HepG2 (cell line): ENCODE data around the gene HIPK2. TPM values are rescaled to one million over a fixed set of nuclear protein-coding genes. Genes with fewer than 3 reads are reported as not detected.
A peak's percentile ranks its signal among the peaks of the same experiment; 100 is the strongest.

ENCODE experiments used
- ATF6 ChIP-seq: sonication (generic); formaldehyde crosslinking; conservative IDR thresholded peaks from 2 replicates; pipeline ENCODE4 v1.4.0; 2020; ENCODE audit warnings: missing genetic modification reagents
- BRD4 ChIP-seq: sonication (generic); formaldehyde crosslinking; IDR thresholded peaks from 2 replicates; pipeline ENCODE4 v1.4.0; 2020; ENCODE audit warnings: missing genetic modification reagents
- CCAR2 ChIP-seq: fragments of 200-400 bp; formaldehyde crosslinking; optimal IDR thresholded peaks from 2 replicates; pipeline ENCODE3; 2018; ENCODE audit warnings: low read depth, mild to moderate bottlenecking, low read length, moderate library complexity
- NFYC ChIP-seq: IDR thresholded peaks from 2 replicates; pipeline ENCODE4 v1.6.1; 2016; ENCODE audit warnings: missing genetic modification reagents, missing compliant biosample characterization
- RNF2 ChIP-seq: fragments of 450-650 bp; conservative IDR thresholded peaks from 2 replicates; pipeline ENCODE4 v1.6.1; 2016; ENCODE audit warnings: low read depth
- ZNF224 ChIP-seq: sonication (generic); formaldehyde crosslinking; IDR thresholded peaks from 2 replicates; pipeline ENCODE4 v1.5.0; 2020; ENCODE audit warnings: mild to moderate bottlenecking, missing genetic modification reagents
- ZNF234 ChIP-seq: sonication (generic); formaldehyde crosslinking; conservative IDR thresholded peaks from 2 replicates; pipeline ENCODE4 v1.5.1; 2020; ENCODE audit warnings: mild to moderate bottlenecking, missing genetic modification reagents
- ZNF253 ChIP-seq: sonication (generic); formaldehyde crosslinking; IDR thresholded peaks from 2 replicates; pipeline ENCODE4 v1.8.0; 2022; ENCODE audit warnings: mild to moderate bottlenecking, missing genetic modification reagents, borderline replicate concordance
- ZNF263 ChIP-seq: sonication (generic); formaldehyde crosslinking; IDR thresholded peaks from 2 replicates; pipeline ENCODE4 v1.4.0; 2020; ENCODE audit warnings: missing genetic modification reagents
- ZNF317 ChIP-seq: sonication (generic); formaldehyde crosslinking; IDR thresholded peaks from 2 replicates; pipeline ENCODE4 v1.5.0; 2020; ENCODE audit warnings: mild to moderate bottlenecking, missing genetic modification reagents
- ZNF572 ChIP-seq: sonication (generic); formaldehyde crosslinking; IDR thresholded peaks from 2 replicates; pipeline ENCODE4 v1.5.1; 2020; ENCODE audit warnings: mild to moderate bottlenecking, missing genetic modification reagents
- ZNF776 ChIP-seq: sonication (generic); formaldehyde crosslinking; IDR thresholded peaks from 2 replicates; pipeline ENCODE4 v1.4.0; 2020; ENCODE audit warnings: mild to moderate bottlenecking, missing genetic modification reagents
- ZNF891 ChIP-seq: sonication (generic); formaldehyde crosslinking; IDR thresholded peaks from 2 replicates; pipeline ENCODE4 v1.5.0; 2020; ENCODE audit warnings: mild to moderate bottlenecking, missing genetic modification reagents
- ZSCAN20 ChIP-seq: sonication (generic); formaldehyde crosslinking; IDR thresholded peaks from 2 replicates; pipeline ENCODE4 v1.4.0; 2020; ENCODE audit warnings: missing genetic modification reagents, mild to moderate bottlenecking, borderline replicate concordance
- polyA plus RNA-seq, 8 experiments: library from polyadenylated mRNA; depleted of rRNA in 3 of 8; stranded (reverse) in 7 of 8; unstranded in 1 of 8; fragments of >200 nt; fragmentation: Illumina TruSeq in 4 of 8; extraction: Trizol in 4 of 8; gene quantifications; 2 replicates each; pipeline versions ENCODE4 v1.2.1 to v1.2.3, GENCODE V29; 2011 to 2016; ENCODE audit warnings: low read depth in 4 of 8, missing spikeins in 1 of 8, mixed read lengths in 1 of 8; ENCODE audit not compliant: insufficient read depth in 1 of 8
- total RNA-seq, 5 experiments: library from RNA; depleted of rRNA; stranded (reverse); fragments of >200 nt; fragmentation: Illumina TruSeq; extraction: Trizol; gene quantifications; 2 replicates each; pipeline ENCODE4 v1.2.3, GENCODE V29; 2016; ENCODE audit warnings: low read depth in 1 of 5
- TF ChIP-seq, protein P1 (sequence below): sonication (generic); formaldehyde crosslinking; IDR thresholded peaks from 2 replicates; pipeline ENCODE4 v1.4.0; 2020; ENCODE audit warnings: low read depth, missing genetic modification reagents
- TF ChIP-seq, protein P2 (sequence below): IDR thresholded peaks from 2 replicates; pipeline ENCODE4 v1.6.1; 2016; ENCODE audit warnings: missing genetic modification reagents, missing compliant biosample characterization
- TF ChIP-seq, protein P3 (sequence below): sonication (generic); formaldehyde crosslinking; conservative IDR thresholded peaks from 2 replicates; pipeline ENCODE4 v1.4.0; 2020; ENCODE audit warnings: mild to moderate bottlenecking, missing genetic modification reagents, moderate library complexity
- TF ChIP-seq, protein P4 (sequence below): sonication (generic); formaldehyde crosslinking; conservative IDR thresholded peaks from 2 replicates; pipeline ENCODE4 v1.8.0; 2022; ENCODE audit warnings: low read depth, missing genetic modification reagents

HIPK2 gene
- total and polyA plus RNA-seq, 2 of the 13 experiments (the other 11 are each of a cell fraction or from before 2014, with no cell fraction given), result 14.4 to 20.2 TPM

- TF ChIP-seq, protein P1, sequence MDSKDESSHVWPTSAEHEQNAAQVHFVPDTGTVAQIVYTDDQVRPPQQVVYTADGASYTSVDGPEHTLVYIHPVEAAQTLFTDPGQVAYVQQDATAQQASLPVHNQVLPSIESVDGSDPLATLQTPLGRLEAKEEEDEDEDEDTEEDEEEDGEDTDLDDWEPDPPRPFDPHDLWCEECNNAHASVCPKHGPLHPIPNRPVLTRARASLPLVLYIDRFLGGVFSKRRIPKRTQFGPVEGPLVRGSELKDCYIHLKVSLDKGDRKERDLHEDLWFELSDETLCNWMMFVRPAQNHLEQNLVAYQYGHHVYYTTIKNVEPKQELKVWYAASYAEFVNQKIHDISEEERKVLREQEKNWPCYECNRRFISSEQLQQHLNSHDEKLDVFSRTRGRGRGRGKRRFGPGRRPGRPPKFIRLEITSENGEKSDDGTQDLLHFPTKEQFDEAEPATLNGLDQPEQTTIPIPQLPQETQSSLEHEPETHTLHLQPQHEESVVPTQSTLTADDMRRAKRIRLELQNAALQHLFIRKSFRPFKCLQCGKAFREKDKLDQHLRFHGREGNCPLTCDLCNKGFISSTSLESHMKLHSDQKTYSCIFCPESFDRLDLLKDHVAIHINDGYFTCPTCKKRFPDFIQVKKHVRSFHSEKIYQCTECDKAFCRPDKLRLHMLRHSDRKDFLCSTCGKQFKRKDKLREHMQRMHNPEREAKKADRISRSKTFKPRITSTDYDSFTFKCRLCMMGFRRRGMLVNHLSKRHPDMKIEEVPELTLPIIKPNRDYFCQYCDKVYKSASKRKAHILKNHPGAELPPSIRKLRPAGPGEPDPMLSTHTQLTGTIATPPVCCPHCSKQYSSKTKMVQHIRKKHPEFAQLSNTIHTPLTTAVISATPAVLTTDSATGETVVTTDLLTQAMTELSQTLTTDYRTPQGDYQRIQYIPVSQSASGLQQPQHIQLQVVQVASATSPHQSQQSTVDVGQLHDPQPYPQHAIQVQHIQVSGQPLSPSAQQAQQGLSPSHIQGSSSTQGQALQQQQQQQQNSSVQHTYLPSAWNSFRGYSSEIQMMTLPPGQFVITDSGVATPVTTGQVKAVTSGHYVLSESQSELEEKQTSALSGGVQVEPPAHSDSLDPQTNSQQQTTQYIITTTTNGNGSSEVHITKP (CRISPR knock-in tag), result no peak
- TF ChIP-seq BRD4 (CRISPR knock-in tag), result peak; percentile 67; the same call in 1 of the 2 replicates
- TF ChIP-seq ZNF776 (CRISPR knock-in tag), result no peak
- no peak for TF ChIP-seq ZNF263 (CRISPR knock-in tag)
- no peak for TF ChIP-seq NFYC (CRISPR knock-in tag)
- TF ChIP-seq, protein P2, sequence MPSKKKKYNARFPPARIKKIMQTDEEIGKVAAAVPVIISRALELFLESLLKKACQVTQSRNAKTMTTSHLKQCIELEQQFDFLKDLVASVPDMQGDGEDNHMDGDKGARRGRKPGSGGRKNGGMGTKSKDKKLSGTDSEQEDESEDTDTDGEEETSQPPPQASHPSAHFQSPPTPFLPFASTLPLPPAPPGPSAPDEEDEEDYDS (CRISPR knock-in tag), result no peak; the same call in 1 of the 2 replicates
- no peak for TF ChIP-seq ZNF572 (CRISPR knock-in tag)
- TF ChIP-seq ZSCAN20 (CRISPR knock-in tag), result no peak; the same call in 1 of the 2 replicates
- no peak for TF ChIP-seq ZNF253 (CRISPR knock-in tag)
- TF ChIP-seq ATF6 (CRISPR knock-in tag), result no peak
- no peak for TF ChIP-seq CCAR2
- TF ChIP-seq, protein P3, sequence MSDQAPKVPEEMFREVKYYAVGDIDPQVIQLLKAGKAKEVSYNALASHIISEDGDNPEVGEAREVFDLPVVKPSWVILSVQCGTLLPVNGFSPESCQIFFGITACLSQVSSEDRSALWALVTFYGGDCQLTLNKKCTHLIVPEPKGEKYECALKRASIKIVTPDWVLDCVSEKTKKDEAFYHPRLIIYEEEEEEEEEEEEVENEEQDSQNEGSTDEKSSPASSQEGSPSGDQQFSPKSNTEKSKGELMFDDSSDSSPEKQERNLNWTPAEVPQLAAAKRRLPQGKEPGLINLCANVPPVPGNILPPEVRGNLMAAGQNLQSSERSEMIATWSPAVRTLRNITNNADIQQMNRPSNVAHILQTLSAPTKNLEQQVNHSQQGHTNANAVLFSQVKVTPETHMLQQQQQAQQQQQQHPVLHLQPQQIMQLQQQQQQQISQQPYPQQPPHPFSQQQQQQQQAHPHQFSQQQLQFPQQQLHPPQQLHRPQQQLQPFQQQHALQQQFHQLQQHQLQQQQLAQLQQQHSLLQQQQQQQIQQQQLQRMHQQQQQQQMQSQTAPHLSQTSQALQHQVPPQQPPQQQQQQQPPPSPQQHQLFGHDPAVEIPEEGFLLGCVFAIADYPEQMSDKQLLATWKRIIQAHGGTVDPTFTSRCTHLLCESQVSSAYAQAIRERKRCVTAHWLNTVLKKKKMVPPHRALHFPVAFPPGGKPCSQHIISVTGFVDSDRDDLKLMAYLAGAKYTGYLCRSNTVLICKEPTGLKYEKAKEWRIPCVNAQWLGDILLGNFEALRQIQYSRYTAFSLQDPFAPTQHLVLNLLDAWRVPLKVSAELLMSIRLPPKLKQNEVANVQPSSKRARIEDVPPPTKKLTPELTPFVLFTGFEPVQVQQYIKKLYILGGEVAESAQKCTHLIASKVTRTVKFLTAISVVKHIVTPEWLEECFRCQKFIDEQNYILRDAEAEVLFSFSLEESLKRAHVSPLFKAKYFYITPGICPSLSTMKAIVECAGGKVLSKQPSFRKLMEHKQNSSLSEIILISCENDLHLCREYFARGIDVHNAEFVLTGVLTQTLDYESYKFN, result peak; percentile 87
- 0 out of 2 replicates have a peak, but pooled peaks have one; percentile 43 for TF ChIP-seq ZNF891
- no peak for TF ChIP-seq ZNF224 (CRISPR knock-in tag)
- TF ChIP-seq ZNF234 (CRISPR knock-in tag), result no peak
- no peak for TF ChIP-seq RNF2
- TF ChIP-seq, protein P4, sequence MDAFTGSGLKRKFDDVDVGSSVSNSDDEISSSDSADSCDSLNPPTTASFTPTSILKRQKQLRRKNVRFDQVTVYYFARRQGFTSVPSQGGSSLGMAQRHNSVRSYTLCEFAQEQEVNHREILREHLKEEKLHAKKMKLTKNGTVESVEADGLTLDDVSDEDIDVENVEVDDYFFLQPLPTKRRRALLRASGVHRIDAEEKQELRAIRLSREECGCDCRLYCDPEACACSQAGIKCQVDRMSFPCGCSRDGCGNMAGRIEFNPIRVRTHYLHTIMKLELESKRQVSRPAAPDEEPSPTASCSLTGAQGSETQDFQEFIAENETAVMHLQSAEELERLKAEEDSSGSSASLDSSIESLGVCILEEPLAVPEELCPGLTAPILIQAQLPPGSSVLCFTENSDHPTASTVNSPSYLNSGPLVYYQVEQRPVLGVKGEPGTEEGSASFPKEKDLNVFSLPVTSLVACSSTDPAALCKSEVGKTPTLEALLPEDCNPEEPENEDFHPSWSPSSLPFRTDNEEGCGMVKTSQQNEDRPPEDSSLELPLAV (CRISPR knock-in tag), result no peak
- no peak for TF ChIP-seq ZNF317 (CRISPR knock-in tag)
These were observed 97.8 kb downstream of the HIPK2 start (continued) for GRCh38 chr7:139679731-139680594.
